ENCODE results near the gene WAPL. TPM values are rescaled to one million over a fixed set of nuclear protein-coding genes. Genes with fewer than 3 reads are reported as not detected.

The WAPL gene
- total and polyA plus RNA-seq, 2 of the 8 experiments (the other 6 are each of a cell fraction or from before 2014, with no cell fraction given) = 12.8 to 48.1 TPM

DNA sequence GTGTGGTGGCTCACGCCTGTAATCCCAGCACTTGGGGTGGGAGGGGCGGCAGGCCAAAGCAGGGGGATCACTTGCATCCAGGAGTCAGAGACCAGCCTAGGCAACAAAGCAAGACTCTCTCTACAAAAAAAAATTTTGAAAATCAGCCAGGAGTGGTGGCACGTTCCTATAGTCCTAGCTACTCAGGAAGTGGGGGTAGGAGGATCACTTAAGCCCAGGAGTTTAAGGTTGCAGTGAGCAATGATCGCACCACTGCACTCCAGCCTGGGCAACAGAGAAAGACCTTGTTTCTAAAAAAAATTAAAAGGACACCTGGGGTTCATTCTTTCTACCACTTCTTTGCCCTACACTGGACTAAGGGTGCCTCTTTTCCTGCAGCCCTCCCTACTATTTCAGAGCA, 15.1 kb downstream of the WAPL start (continued):
- TF ChIP-seq KDM4A (IDR thresholded peaks at IDR 0.05; ENCODE audit: low read depth, low read length, severe bottlenecking) = no peak

Measured in H1 (cell line).